ENCODE data around the gene CCDC170.

The CCDC170 gene

DNA sequence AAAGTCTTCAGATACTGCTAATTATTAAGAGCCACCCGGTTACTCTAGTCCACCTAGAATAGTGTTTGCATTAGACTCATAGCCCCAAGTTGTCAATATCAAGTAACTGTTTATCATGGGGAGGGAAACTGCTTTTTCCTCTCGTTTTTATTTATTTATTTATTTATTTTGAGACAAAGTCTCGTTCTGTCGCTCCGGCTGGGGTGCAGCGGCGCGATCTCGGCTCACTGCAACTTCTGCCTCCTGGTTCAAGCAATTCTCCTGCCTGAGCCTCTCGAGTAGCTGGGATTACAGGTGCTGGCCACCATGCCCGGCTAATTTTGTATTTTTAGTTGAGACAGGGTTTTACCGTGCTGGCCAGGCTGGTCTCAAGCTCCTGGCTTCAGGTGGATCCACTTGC, 16.1 kb upstream of the CCDC170 start:
- no peaks in the 10 kb centered on the region for H3K9me3 Mint-ChIP-seq
- no peak overlapping the region for H3K27ac Mint-ChIP-seq
- H3K27me3 Mint-ChIP-seq, result no peaks in the 10 kb centered on the region
- CTCF ChIA-PET, result interaction anchor here (1.1 kb wide), 1 partner anchor 143 kb away, joined by 3 read pairs; no protein-coding TSS in a partner anchor
- H3K36me3 Mint-ChIP-seq, result no peaks in the 10 kb centered on the region
- no peak overlapping the region for H3K4me3 Mint-ChIP-seq
- no peak for DNase-seq
- peaks cover 24% of the 10 kb centered on the region for H3K4me1 Mint-ChIP-seq

DNA sequence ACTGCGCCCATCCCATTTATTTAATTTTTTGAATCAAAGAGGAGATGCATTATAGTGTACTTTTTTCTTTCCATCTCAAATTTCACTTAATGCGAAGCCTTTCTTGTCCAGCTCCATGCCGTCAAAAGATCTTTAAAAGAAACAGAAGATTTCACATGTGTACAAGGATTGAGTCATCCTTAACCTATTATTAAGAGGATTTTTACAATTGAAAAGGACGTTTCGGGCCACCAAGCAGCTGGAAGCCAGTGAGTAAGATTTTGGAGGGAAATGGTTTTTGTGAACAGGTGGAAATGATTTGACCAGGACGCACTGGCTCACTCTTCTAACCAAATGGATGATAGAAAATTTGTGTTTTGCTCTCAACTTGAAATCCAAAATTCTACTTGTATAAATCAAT, 15.1 kb upstream of the CCDC170 start:
- Mint-ChIP-seq H3K27me3 (no peaks in the 10 kb centered on the region), H3K36me3 (no peaks in the 10 kb centered on the region), H3K27ac (no peak overlapping the region), H3K4me3 (no peak overlapping the region), H3K4me1 (peaks cover 26% of the 10 kb centered on the region), H3K9me3 (no peaks in the 10 kb centered on the region)
- DNase-seq, result no peak
- CTCF ChIA-PET, result interaction anchor here (0.6 to 1.2 kb wide), 3 partner anchors 38 to 205 kb away, joined by 3 to 5 read pairs (median 3); no protein-coding TSS in a partner anchor

- Mint-ChIP-seq H3K4me3 (no peak overlapping the region), H3K36me3 (no peaks in the 10 kb centered on the region), H3K27me3 (no peaks in the 10 kb centered on the region), H3K27ac (peak overlapping the region; percentile 58), H3K4me1 (peaks cover 18% of the 10 kb centered on the region), H3K9me3 (no peaks in the 10 kb centered on the region)
- DNase-seq, result no peak
- CTCF ChIA-PET, result interaction anchor here (1.0 kb wide), 1 partner anchor 13 kb away, joined by 3 read pairs; no protein-coding TSS in a partner anchor
These were observed 12.0 kb upstream of the CCDC170 start for GRCh38 chr6:151481786-151482185.

- H3K27ac Mint-ChIP-seq, result peak overlapping the region; percentile 90
- no peaks in the 10 kb centered on the region for H3K9me3 Mint-ChIP-seq
- CTCF ChIA-PET, result interaction anchor here (1.0 kb wide), 1 partner anchor 13 kb away, joined by 3 read pairs; no protein-coding TSS in a partner anchor
- peaks cover 18% of the 10 kb centered on the region for H3K4me1 Mint-ChIP-seq
- peak overlapping the region; percentile 61 for H3K4me3 Mint-ChIP-seq
- no peaks in the 10 kb centered on the region for H3K27me3 Mint-ChIP-seq
- H3K36me3 Mint-ChIP-seq, result no peaks in the 10 kb centered on the region
- DNase-seq, result no peak
These were observed 11.5 kb upstream of the CCDC170 start for GRCh38 chr6:151482290-151482689.

- no peaks in the 10 kb centered on the region for H3K9me3 Mint-ChIP-seq
- CTCF ChIA-PET, result no interaction called here
- no peaks in the 10 kb centered on the region for H3K36me3 Mint-ChIP-seq
- H3K4me3 Mint-ChIP-seq, result no peak overlapping the region
- H3K4me1 Mint-ChIP-seq, result peaks cover 18% of the 10 kb centered on the region
- H3K27ac Mint-ChIP-seq, result no peak overlapping the region
- no peaks in the 10 kb centered on the region for H3K27me3 Mint-ChIP-seq
- no peak for DNase-seq
These were observed 9.8 kb upstream of the CCDC170 start for GRCh38 chr6:151483994-151484393.

GRCh38 chr6:151488226-151488625, 5.6 kb upstream of the CCDC170 start:
- DNase-seq, result no peak
- Mint-ChIP-seq H3K27ac (no peak overlapping the region), H3K9me3 (no peaks in the 10 kb centered on the region), H3K27me3 (peaks cover 30% of the 10 kb centered on the region), H3K36me3 (no peaks in the 10 kb centered on the region), H3K4me3 (no peak overlapping the region), H3K4me1 (peaks cover 1% of the 10 kb centered on the region)
- CTCF ChIA-PET, result no interaction called here

- no peak overlapping the region for H3K4me3 Mint-ChIP-seq
- H3K27me3 Mint-ChIP-seq, result peaks cover 56% of the 10 kb centered on the region
- CTCF ChIA-PET, result no interaction called here
- H3K36me3 Mint-ChIP-seq, result no peaks in the 10 kb centered on the region
- H3K4me1 Mint-ChIP-seq, result peaks cover 16% of the 10 kb centered on the region
- H3K9me3 Mint-ChIP-seq, result no peaks in the 10 kb centered on the region
- no peak for DNase-seq
- H3K27ac Mint-ChIP-seq, result no peak overlapping the region
These were observed 2.8 kb upstream of the CCDC170 start for GRCh38 chr6:151490996-151491395.

GRCh38 chr6:151493161-151493803, 535 bp upstream of the CCDC170 start:
- peaks cover 60% of the 10 kb centered on the region for H3K27me3 Mint-ChIP-seq
- no peak for DNase-seq
- H3K9me3 Mint-ChIP-seq, result no peaks in the 10 kb centered on the region
- no peaks in the 10 kb centered on the region for H3K36me3 Mint-ChIP-seq
- no peak overlapping the region for H3K27ac Mint-ChIP-seq
- H3K4me3 Mint-ChIP-seq, result peak overlapping the region; percentile 60
- H3K4me1 Mint-ChIP-seq, result peaks cover 17% of the 10 kb centered on the region
- CTCF ChIA-PET, result no interaction called here

DNA sequence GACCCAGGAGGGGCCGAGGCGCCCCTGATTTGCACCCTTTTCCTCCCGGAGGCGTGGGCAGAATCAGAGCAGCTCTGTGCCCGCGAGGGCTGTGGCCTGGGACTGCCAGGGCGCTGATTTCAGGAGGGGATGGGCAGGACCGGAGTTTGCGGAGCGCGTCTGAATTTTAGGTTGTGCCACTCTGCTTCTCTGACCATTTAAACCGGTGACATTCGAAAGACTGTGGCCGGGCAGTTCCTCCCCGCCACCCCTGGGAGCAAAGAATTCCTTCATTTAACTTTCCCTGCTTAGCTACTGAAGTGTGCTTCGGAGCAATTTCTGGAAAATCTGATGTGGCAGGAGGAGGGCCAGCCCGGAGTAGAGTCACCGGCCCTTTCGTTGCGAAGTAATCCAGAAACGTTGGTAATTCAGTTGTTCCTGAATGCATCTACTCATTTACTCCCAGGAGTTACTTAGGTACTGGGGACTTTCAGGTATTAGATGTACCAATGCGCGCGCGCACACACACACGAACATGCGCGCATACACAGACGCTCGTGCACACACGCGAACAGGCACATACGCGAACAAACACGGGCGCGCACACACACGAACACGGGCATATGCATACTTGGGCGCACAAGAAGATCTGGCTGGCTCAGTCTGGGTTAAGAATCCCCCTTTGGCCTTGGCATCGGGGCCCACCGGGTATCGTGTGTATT, 568 bp downstream of the CCDC170 start:
- no peaks in the 10 kb centered on the region for H3K36me3 Mint-ChIP-seq
- peak; percentile 61 for DNase-seq
- peaks cover 59% of the 10 kb centered on the region for H3K27me3 Mint-ChIP-seq
- H3K9me3 Mint-ChIP-seq, result no peaks in the 10 kb centered on the region
- CTCF ChIA-PET, result no interaction called here
- H3K27ac Mint-ChIP-seq, result no peak overlapping the region
- peaks cover 22% of the 10 kb centered on the region for H3K4me1 Mint-ChIP-seq
- H3K4me3 Mint-ChIP-seq, result peak overlapping the region; percentile 68

DNA sequence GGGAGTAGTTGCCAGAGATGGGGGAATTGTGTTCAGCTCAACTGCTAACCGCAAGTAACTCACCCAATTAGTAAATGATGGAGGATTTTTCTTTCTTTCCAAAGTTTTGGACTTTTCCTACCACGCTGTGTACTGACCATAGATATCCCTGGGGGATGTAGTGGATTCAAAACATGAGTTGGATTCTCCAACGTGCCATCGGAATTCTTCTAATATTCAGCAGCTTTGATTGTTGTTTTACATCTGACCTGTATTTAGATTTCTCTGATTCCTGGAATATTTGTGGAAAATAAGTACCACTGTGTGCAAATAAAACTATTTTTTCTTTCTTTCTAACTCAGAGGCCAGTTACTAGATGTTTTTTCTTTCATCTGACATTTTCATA, 1.1 kb downstream of the CCDC170 start:
- H3K36me3 Mint-ChIP-seq, result no peaks in the 10 kb centered on the region
- no peak overlapping the region for H3K27ac Mint-ChIP-seq
- peaks cover 56% of the 10 kb centered on the region for H3K27me3 Mint-ChIP-seq
- no peaks in the 10 kb centered on the region for H3K9me3 Mint-ChIP-seq
- H3K4me3 Mint-ChIP-seq, result peak overlapping the region; percentile 68
- CTCF ChIA-PET, result no interaction called here
- no peak for DNase-seq
- H3K4me1 Mint-ChIP-seq, result peaks cover 24% of the 10 kb centered on the region

- Mint-ChIP-seq H3K4me3 (no peak overlapping the region), H3K36me3 (no peaks in the 10 kb centered on the region), H3K27me3 (peaks cover 60% of the 10 kb centered on the region), H3K27ac (no peak overlapping the region), H3K4me1 (peaks cover 26% of the 10 kb centered on the region), H3K9me3 (no peaks in the 10 kb centered on the region)
- DNase-seq, result no peak
- CTCF ChIA-PET, result no interaction called here
These were observed 1.6 kb downstream of the CCDC170 start for GRCh38 chr6:151495380-151495779.

- peaks cover 42% of the 10 kb centered on the region for H3K27me3 Mint-ChIP-seq
- peaks cover 26% of the 10 kb centered on the region for H3K4me1 Mint-ChIP-seq
- CTCF ChIA-PET, result interaction anchor here (0.8 to 1.2 kb wide), 2 partner anchors 162 to 174 kb away, joined by 3 read pairs; no protein-coding TSS in a partner anchor
These were observed 4.1 kb downstream of the CCDC170 start for GRCh38 chr6:151497905-151498304.

DNA sequence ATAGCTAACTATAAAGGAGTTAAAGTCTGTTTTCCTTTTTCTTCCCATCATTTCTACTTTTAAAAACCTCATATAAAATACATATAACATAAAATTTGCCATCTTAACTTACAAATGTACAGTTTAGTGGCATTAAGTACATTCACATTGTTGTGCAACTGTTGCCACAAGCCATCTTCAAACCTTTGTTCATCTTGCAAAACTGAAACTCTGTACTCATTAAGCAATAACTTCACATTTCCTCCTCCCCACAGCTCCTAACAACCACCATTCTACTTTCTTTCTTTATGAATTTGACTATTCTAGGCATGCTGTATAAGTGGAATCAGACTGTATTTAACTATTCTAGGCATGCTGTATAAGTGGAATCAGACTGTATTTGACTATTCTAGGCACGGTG, 4.5 kb downstream of the CCDC170 start:
- no peaks in the 10 kb centered on the region for H3K36me3 Mint-ChIP-seq
- H3K27me3 Mint-ChIP-seq, result peaks cover 38% of the 10 kb centered on the region
- no peaks in the 10 kb centered on the region for H3K9me3 Mint-ChIP-seq
- H3K4me3 Mint-ChIP-seq, result no peak overlapping the region
- CTCF ChIA-PET, result interaction anchor here (0.8 to 1.2 kb wide), 2 partner anchors 162 to 174 kb away, joined by 3 read pairs; no protein-coding TSS in a partner anchor
- DNase-seq, result no peak
- peaks cover 24% of the 10 kb centered on the region for H3K4me1 Mint-ChIP-seq
- H3K27ac Mint-ChIP-seq, result no peak overlapping the region

More at GRCh38 chr6:151497905-151498304, 4.1 kb downstream of the CCDC170 start:
- Mint-ChIP-seq H3K9me3 (no peaks in the 10 kb centered on the region), H3K36me3 (no peaks in the 10 kb centered on the region), H3K27ac (no peak overlapping the region), H3K4me3 (no peak overlapping the region)
- no peak for DNase-seq

- Mint-ChIP-seq H3K4me1 (peaks cover 17% of the 10 kb centered on the region), H3K4me3 (no peak overlapping the region), H3K36me3 (no peaks in the 10 kb centered on the region), H3K9me3 (no peaks in the 10 kb centered on the region), H3K27me3 (peaks cover 27% of the 10 kb centered on the region), H3K27ac (no peak overlapping the region)
- CTCF ChIA-PET, result no interaction called here
- DNase-seq, result no peak
These were observed 5.7 kb downstream of the CCDC170 start for GRCh38 chr6:151499551-151499950.
